ENCODE data around the gene FUNDC2. TPM values are rescaled to one million over a fixed set of nuclear protein-coding genes. Genes with fewer than 3 reads are reported as not detected.

The FUNDC2 gene
- total RNA-seq, 2 experiments from 2014 or later: 37.2 to 37.4 TPM

- POLR2A ChIA-PET: interaction anchor here (1.1 to 1.2 kb wide), 2 partner anchors 13 to 30 kb away, joined by 4 to 5 read pairs; partner anchors contain the start of gene FUNDC2
- H3K27ac ChIP-seq (ENCODE audit: low read depth in 1 of 2, low read length in 2 of 2): no peak overlapping the region
- H3K4me1 Mint-ChIP-seq (ENCODE audit: low read depth): peaks cover 19% of the 10 kb centered on the region
Measured at GRCh38 chrX:155056471-155056870, 29.8 kb downstream of the FUNDC2 start.

GRCh38 chrX:155056877-155057792 is 30.5 kb downstream of the FUNDC2 start:
- H3K4me3 ChIP-seq (ENCODE audit: low read length): peak overlapping the region; percentile 35
- TF ChIP-seq, protein P1, sequence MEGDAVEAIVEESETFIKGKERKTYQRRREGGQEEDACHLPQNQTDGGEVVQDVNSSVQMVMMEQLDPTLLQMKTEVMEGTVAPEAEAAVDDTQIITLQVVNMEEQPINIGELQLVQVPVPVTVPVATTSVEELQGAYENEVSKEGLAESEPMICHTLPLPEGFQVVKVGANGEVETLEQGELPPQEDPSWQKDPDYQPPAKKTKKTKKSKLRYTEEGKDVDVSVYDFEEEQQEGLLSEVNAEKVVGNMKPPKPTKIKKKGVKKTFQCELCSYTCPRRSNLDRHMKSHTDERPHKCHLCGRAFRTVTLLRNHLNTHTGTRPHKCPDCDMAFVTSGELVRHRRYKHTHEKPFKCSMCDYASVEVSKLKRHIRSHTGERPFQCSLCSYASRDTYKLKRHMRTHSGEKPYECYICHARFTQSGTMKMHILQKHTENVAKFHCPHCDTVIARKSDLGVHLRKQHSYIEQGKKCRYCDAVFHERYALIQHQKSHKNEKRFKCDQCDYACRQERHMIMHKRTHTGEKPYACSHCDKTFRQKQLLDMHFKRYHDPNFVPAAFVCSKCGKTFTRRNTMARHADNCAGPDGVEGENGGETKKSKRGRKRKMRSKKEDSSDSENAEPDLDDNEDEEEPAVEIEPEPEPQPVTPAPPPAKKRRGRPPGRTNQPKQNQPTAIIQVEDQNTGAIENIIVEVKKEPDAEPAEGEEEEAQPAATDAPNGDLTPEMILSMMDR (IDR thresholded peaks at IDR 0.05): peak; percentile 69
- ATAC-seq (ENCODE audit: poor library complexity) (peak; percentile 84), DNase-seq (peak; percentile 19 to 79 (median 38))
- intact Hi-C loops (cut with DNase I, micrococcal nuclease): loop anchor here (1.0 to 5.0 kb wide), 2 partner anchors 35 to 76 kb away; partner anchors contain the start of gene F8 (in 1 of the 2)
- H3K9me3 Mint-ChIP-seq: no peaks in the 10 kb centered on the region
- peaks cover 14% of the 10 kb centered on the region for H3K4me1 ChIP-seq (ENCODE audit: insufficient read depth, low read length)
- peak overlapping the region; percentile 61 for H3K27ac Mint-ChIP-seq
- peaks cover 32% of the 10 kb centered on the region for H3K36me3 Mint-ChIP-seq (ENCODE audit: low read depth)
- ChIA-PET POLR2A (interaction anchor here (1.1 to 1.2 kb wide), 2 partner anchors 12 to 30 kb away, joined by 4 to 5 read pairs; partner anchors contain the start of gene FUNDC2), CTCF (interaction anchor here (0.9 to 2.6 kb wide), 2 partner anchors 8 to 77 kb away, joined by 5 to 9 read pairs; no protein-coding TSS in a partner anchor)
- H3K27ac ChIP-seq (ENCODE audit: low read depth in 1 of 2, low read length in 2 of 2): no peak overlapping the region
- peaks cover 16% of the 10 kb centered on the region for H3K4me1 Mint-ChIP-seq (ENCODE audit: low read depth)
- H3K4me3 Mint-ChIP-seq: peak overlapping the region; percentile 85
- no peaks in the 10 kb centered on the region for H3K27me3 Mint-ChIP-seq
- no peaks in the 10 kb centered on the region for H3K9me3 ChIP-seq (ENCODE audit: control insufficient read depth in 1 of 2, insufficient read depth in 1 of 2, low read length in 2 of 2)
- no peaks in the 10 kb centered on the region for H3K27me3 ChIP-seq (ENCODE audit: control insufficient read depth in 1 of 2, insufficient read depth in 2 of 2, low read length in 2 of 2)
- H3K36me3 ChIP-seq (ENCODE audit: insufficient read depth, low read length): peaks cover 16% of the 10 kb centered on the region

More at GRCh38 chrX:155056471-155056870, 29.8 kb downstream of the FUNDC2 start:
- Mint-ChIP-seq H3K9me3 (no peaks in the 10 kb centered on the region), H3K36me3 (ENCODE audit: low read depth) (peaks cover 34% of the 10 kb centered on the region), H3K27me3 (no peaks in the 10 kb centered on the region), H3K4me3 (peak overlapping the region; percentile 36), H3K27ac (peak overlapping the region; percentile 61)
- CTCF ChIA-PET: interaction anchor here (0.9 kb wide), 1 partner anchor 77 kb away, joined by 5 read pairs; no protein-coding TSS in a partner anchor
- peak in 4 of 14 experiments; percentile 11 to 36 (median 30) for DNase-seq
- H3K4me3 ChIP-seq (ENCODE audit: low read length): no peak overlapping the region
- H3K27me3 ChIP-seq (ENCODE audit: control insufficient read depth in 1 of 2, insufficient read depth in 2 of 2, low read length in 2 of 2): no peaks in the 10 kb centered on the region
- H3K4me1 ChIP-seq (ENCODE audit: insufficient read depth, low read length): peaks cover 14% of the 10 kb centered on the region
- peak; percentile 52 for ATAC-seq (ENCODE audit: poor library complexity)
- H3K9me3 ChIP-seq (ENCODE audit: control insufficient read depth in 1 of 2, insufficient read depth in 1 of 2, low read length in 2 of 2): no peaks in the 10 kb centered on the region
- TF ChIP-seq, protein P1 (IDR thresholded peaks at IDR 0.05): no peak
- H3K36me3 ChIP-seq (ENCODE audit: insufficient read depth, low read length): peaks cover 21% of the 10 kb centered on the region
- intact Hi-C loops (cut with DNase I, micrococcal nuclease): loop anchor here in 1 of 2 experiments (5.0 kb wide), 1 partner anchor 34 kb away; the partner anchor contains the start of gene F8

- Mint-ChIP-seq H3K36me3 (ENCODE audit: low read depth) (peaks cover 10% of the 10 kb centered on the region), H3K4me1 (ENCODE audit: low read depth) (peaks cover 9% of the 10 kb centered on the region), H3K27ac (no peak overlapping the region), H3K27me3 (no peaks in the 10 kb centered on the region), H3K9me3 (no peaks in the 10 kb centered on the region), H3K4me3 (no peak overlapping the region)
- Histone ChIP-seq H3K4me3 (ENCODE audit: low read length) (no peak overlapping the region), H3K27me3 (ENCODE audit: control insufficient read depth in 1 of 2, insufficient read depth in 2 of 2, low read length in 2 of 2) (no peaks in the 10 kb centered on the region), H3K9me3 (ENCODE audit: control insufficient read depth in 1 of 2, insufficient read depth in 1 of 2, low read length in 2 of 2) (no peaks in the 10 kb centered on the region), H3K36me3 (ENCODE audit: insufficient read depth, low read length) (peaks cover 7% of the 10 kb centered on the region), H3K4me1 (ENCODE audit: insufficient read depth, low read length) (peaks cover 10% of the 10 kb centered on the region), H3K27ac (ENCODE audit: low read depth in 1 of 2, low read length in 2 of 2) (no peak overlapping the region)
- TF ChIP-seq, protein P1 (IDR thresholded peaks at IDR 0.05): no peak
- ChIA-PET POLR2A (interaction anchor here (0.6 to 2.3 kb wide), 2 partner anchors 17 to 35 kb away, joined by 3 to 7 read pairs; partner anchors contain the start of gene FUNDC2), CTCF (no interaction called here)
- intact Hi-C loops (cut with DNase I, micrococcal nuclease): no loop called here
- no peak for ATAC-seq (ENCODE audit: poor library complexity)
- no peak for DNase-seq
Measured at GRCh38 chrX:155061760-155062159, 35.1 kb downstream of the FUNDC2 start.

Measured in CD4-positive, alpha-beta T cell (primary cell).